SK-N-SH treated with all-trans-retinoic acid at 6 μM for 48 hours (cell line): Measurements from ENCODE around the gene MOV10L1.

Experiments
- ATAC-seq: fragments of 200-7000 bp; cut with Tn5 transposase; 3 replicates; pipeline ENCODE4 v1.9.1; 2020; ENCODE audit warnings: mild to moderate bottlenecking, moderate library complexity
- ARNTL ChIP-seq: fragments of 450-650 bp; formaldehyde crosslinking; IDR thresholded peaks from 2 replicates; pipeline ENCODE4 v1.5.0; 2020; ENCODE audit warnings: low read depth, mild to moderate bottlenecking, moderate library complexity, borderline replicate concordance
- BACH2 ChIP-seq: fragments of 250-450 bp; sonication (Bioruptor Pico); IDR thresholded peaks from 2 replicates; pipeline ENCODE4 v1.9.0; 2021; ENCODE audit warnings: mild to moderate bottlenecking, borderline replicate concordance
- CSDC2 ChIP-seq: fragments of 250-450 bp; sonication (Bioruptor Pico); IDR thresholded peaks from 2 replicates; pipeline ENCODE4 v1.5.0; 2020; ENCODE audit warnings: mild to moderate bottlenecking, moderate library complexity
- ESRRG ChIP-seq: fragments of 250-450 bp; sonication (Bioruptor Pico); IDR thresholded peaks from 2 replicates; pipeline ENCODE4 v1.6.1; 2021; ENCODE audit warnings: mild to moderate bottlenecking
- GLIS3 ChIP-seq: fragments of 250-450 bp; sonication (Bioruptor Pico); IDR thresholded peaks from 2 replicates; pipeline ENCODE4 v1.5.0; 2020; ENCODE audit warnings: mild to moderate bottlenecking, moderate library complexity
- ISL1 ChIP-seq: fragments of 250-450 bp; sonication (Bioruptor Pico); IDR thresholded peaks from 2 replicates; pipeline ENCODE4 v2.1.2; 2022; ENCODE audit warnings: mild to moderate bottlenecking, moderate library complexity
- PPARA ChIP-seq: fragments of 250-450 bp; sonication (Bioruptor Pico); IDR thresholded peaks from 2 replicates; pipeline ENCODE4 v1.5.0; 2020; ENCODE audit warnings: mild to moderate bottlenecking, borderline replicate concordance
- RARB ChIP-seq: fragments of 250-450 bp; sonication (Bioruptor Pico); IDR thresholded peaks from 2 replicates; pipeline ENCODE4 v1.8.0; 2021; ENCODE audit warnings: mild to moderate bottlenecking, moderate library complexity
- TCF4 ChIP-seq: fragments of 250-450 bp; sonication (Bioruptor Pico); IDR thresholded peaks from 2 replicates; pipeline ENCODE4 v1.8.0; 2021; ENCODE audit warnings: mild to moderate bottlenecking, moderate library complexity, borderline replicate concordance
- ZC3H10 ChIP-seq: fragments of 250-450 bp; sonication (Bioruptor Pico); IDR thresholded peaks from 2 replicates; pipeline ENCODE4 v1.5.1; 2021; ENCODE audit warnings: mild to moderate bottlenecking, moderate library complexity
- ZFP3 ChIP-seq: fragments of 250-450 bp; sonication (Bioruptor Pico); IDR thresholded peaks from 2 replicates; pipeline ENCODE4 v1.5.0; 2020; ENCODE audit warnings: mild to moderate bottlenecking, moderate library complexity
- ZFP30 ChIP-seq: fragments of 450-650 bp; formaldehyde crosslinking; IDR thresholded peaks from 2 replicates; pipeline ENCODE4 v1.5.0; 2022; ENCODE audit warnings: mild to moderate bottlenecking, moderate library complexity
- ZNF565 ChIP-seq: fragments of 450-650 bp; formaldehyde crosslinking; conservative IDR thresholded peaks from 2 replicates; pipeline ENCODE4 v1.5.0; 2020; ENCODE audit warnings: low read depth, mild to moderate bottlenecking, moderate library complexity
- ZNF70 ChIP-seq: fragments of 450-650 bp; formaldehyde crosslinking; IDR thresholded peaks from 2 replicates; pipeline ENCODE4 v1.5.0; 2020; ENCODE audit warnings: mild to moderate bottlenecking, moderate library complexity
- ZNF8 ChIP-seq: fragments of 450-650 bp; formaldehyde crosslinking; IDR thresholded peaks from 2 replicates; pipeline ENCODE4 v1.5.0; 2020; ENCODE audit warnings: mild to moderate bottlenecking, moderate library complexity
- TF ChIP-seq, protein P1 (sequence below): fragments of 250-450 bp; sonication (Bioruptor Pico); IDR thresholded peaks from 2 replicates; pipeline ENCODE4 v1.8.0; 2021; ENCODE audit warnings: low read depth, mild to moderate bottlenecking, moderate library complexity, borderline replicate concordance
- TF ChIP-seq, protein P2 (sequence below): fragments of 250-450 bp; sonication (Bioruptor Pico); IDR thresholded peaks from 2 replicates; pipeline ENCODE4 v1.5.1; 2020; ENCODE audit warnings: low read depth, mild to moderate bottlenecking, moderate library complexity
- TF ChIP-seq, protein P3 (sequence below): fragments of 250-450 bp; sonication (Bioruptor Pico); IDR thresholded peaks from 2 replicates; pipeline ENCODE4 v1.5.0; 2020; ENCODE audit warnings: mild to moderate bottlenecking, moderate library complexity

The MOV10L1 gene

GRCh38 chr22:50056214-50056972 is 33.4 kb upstream of the MOV10L1 start:
- TF ChIP-seq, protein P1, sequence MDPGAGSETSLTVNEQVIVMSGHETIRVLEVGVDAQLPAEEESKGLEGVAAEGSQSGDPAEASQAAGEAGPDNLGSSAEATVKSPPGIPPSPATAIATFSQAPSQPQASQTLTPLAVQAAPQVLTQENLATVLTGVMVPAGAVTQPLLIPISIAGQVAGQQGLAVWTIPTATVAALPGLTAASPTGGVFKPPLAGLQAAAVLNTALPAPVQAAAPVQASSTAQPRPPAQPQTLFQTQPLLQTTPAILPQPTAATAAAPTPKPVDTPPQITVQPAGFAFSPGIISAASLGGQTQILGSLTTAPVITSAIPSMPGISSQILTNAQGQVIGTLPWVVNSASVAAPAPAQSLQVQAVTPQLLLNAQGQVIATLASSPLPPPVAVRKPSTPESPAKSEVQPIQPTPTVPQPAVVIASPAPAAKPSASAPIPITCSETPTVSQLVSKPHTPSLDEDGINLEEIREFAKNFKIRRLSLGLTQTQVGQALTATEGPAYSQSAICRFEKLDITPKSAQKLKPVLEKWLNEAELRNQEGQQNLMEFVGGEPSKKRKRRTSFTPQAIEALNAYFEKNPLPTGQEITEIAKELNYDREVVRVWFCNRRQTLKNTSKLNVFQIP (CRISPR knock-in tag): no peak
- no peak for TF ChIP-seq RARB (CRISPR knock-in tag)
- no peak for TF ChIP-seq ZFP30
- TF ChIP-seq ESRRG (CRISPR knock-in tag): no peak
- no peak for TF ChIP-seq CSDC2
- no peak for TF ChIP-seq ISL1 (CRISPR knock-in tag)
- TF ChIP-seq ZNF8 (CRISPR knock-in tag): no peak
- TF ChIP-seq ARNTL (CRISPR knock-in tag): no peak
- TF ChIP-seq GLIS3 (CRISPR knock-in tag): no peak
- TF ChIP-seq, protein P2, sequence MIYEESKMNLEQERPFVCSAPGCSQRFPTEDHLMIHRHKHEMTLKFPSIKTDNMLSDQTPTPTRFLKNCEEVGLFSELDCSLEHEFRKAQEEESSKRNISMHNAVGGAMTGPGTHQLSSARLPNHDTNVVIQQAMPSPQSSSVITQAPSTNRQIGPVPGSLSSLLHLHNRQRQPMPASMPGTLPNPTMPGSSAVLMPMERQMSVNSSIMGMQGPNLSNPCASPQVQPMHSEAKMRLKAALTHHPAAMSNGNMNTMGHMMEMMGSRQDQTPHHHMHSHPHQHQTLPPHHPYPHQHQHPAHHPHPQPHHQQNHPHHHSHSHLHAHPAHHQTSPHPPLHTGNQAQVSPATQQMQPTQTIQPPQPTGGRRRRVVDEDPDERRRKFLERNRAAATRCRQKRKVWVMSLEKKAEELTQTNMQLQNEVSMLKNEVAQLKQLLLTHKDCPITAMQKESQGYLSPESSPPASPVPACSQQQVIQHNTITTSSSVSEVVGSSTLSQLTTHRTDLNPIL: no peak
- TF ChIP-seq, all 23 proteins: peak for 0
- no peak for ATAC-seq

GRCh38 chr22:50057278-50058060 is 32.3 kb upstream of the MOV10L1 start:
- TF ChIP-seq ZNF565 (CRISPR knock-in tag) (no peak), ISL1 (CRISPR knock-in tag) (no peak), BACH2 (no peak), ZC3H10 (CRISPR knock-in tag) (no peak), ZNF8 (CRISPR knock-in tag) (no peak), ZFP30 (no peak), ARNTL (CRISPR knock-in tag) (no peak), ZNF70 (CRISPR knock-in tag) (no peak), PPARA (CRISPR knock-in tag) (no peak), TCF4 (CRISPR knock-in tag) (no peak), ZFP3 (CRISPR knock-in tag) (no peak), RARB (CRISPR knock-in tag) (no peak)
- TF ChIP-seq, protein P3, sequence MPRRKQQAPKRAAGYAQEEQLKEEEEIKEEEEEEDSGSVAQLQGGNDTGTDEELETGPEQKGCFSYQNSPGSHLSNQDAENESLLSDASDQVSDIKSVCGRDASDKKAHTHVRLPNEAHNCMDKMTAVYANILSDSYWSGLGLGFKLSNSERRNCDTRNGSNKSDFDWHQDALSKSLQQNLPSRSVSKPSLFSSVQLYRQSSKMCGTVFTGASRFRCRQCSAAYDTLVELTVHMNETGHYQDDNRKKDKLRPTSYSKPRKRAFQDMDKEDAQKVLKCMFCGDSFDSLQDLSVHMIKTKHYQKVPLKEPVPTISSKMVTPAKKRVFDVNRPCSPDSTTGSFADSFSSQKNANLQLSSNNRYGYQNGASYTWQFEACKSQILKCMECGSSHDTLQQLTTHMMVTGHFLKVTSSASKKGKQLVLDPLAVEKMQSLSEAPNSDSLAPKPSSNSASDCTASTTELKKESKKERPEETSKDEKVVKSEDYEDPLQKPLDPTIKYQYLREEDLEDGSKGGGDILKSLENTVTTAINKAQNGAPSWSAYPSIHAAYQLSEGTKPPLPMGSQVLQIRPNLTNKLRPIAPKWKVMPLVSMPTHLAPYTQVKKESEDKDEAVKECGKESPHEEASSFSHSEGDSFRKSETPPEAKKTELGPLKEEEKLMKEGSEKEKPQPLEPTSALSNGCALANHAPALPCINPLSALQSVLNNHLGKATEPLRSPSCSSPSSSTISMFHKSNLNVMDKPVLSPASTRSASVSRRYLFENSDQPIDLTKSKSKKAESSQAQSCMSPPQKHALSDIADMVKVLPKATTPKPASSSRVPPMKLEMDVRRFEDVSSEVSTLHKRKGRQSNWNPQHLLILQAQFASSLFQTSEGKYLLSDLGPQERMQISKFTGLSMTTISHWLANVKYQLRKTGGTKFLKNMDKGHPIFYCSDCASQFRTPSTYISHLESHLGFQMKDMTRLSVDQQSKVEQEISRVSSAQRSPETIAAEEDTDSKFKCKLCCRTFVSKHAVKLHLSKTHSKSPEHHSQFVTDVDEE (CRISPR knock-in tag): no peak
- TF ChIP-seq, protein P2: no peak
- TF ChIP-seq, all 23 proteins: peak for 0
- no peak for ATAC-seq

GRCh38 chr22:50058061-50058905 is 31.5 kb upstream of the MOV10L1 start, which contains the start of gene TTLL8:
Gene TTLL8, minus strand, starts transcription at chr22:50058298.
- TF ChIP-seq ZNF8 (CRISPR knock-in tag) (no peak), RARB (CRISPR knock-in tag) (no peak), ZNF70 (CRISPR knock-in tag) (no peak), ARNTL (CRISPR knock-in tag) (no peak), CSDC2 (no peak)
- TF ChIP-seq, protein P2: no peak
- TF ChIP-seq, all 23 proteins: peak for 0
- no peak for ATAC-seq
